HepG2 (cell line): Measurements from ENCODE around the gene PRDX2. TPM values are rescaled to one million over a fixed set of nuclear protein-coding genes. Genes with fewer than 3 reads are reported as not detected.

ENCODE experiments used
- AGO2 ChIP-seq: fragments of 200-400 bp; formaldehyde crosslinking; optimal IDR thresholded peaks from 2 replicates; pipeline ENCODE3; 2017; ENCODE audit warnings: mild to moderate bottlenecking, low read depth, low read length, moderate library complexity
- CC2D1A ChIP-seq: sonication (generic); formaldehyde crosslinking; IDR thresholded peaks from 2 replicates; pipeline ENCODE4 v1.8.1; 2023; ENCODE audit warnings: mild to moderate bottlenecking, missing genetic modification reagents
- CENPBD1 ChIP-seq: sonication (generic); formaldehyde crosslinking; IDR thresholded peaks from 2 replicates; pipeline ENCODE4 v1.8.0; 2022; ENCODE audit warnings: missing genetic modification reagents, low read depth, mild to moderate bottlenecking, borderline replicate concordance
- DPF2 ChIP-seq: sonication (generic); formaldehyde crosslinking; IDR thresholded peaks from 2 replicates; pipeline ENCODE4 v1.4.0; 2020; ENCODE audit warnings: mild to moderate bottlenecking, low read depth, missing genetic modification reagents, borderline replicate concordance
- EEA1 ChIP-seq: sonication (generic); formaldehyde crosslinking; IDR thresholded peaks from 2 replicates; pipeline ENCODE4 v1.5.1; 2020; ENCODE audit warnings: mild to moderate bottlenecking, missing genetic modification reagents, borderline replicate concordance
- FOXK1 ChIP-seq: sonication (generic); formaldehyde crosslinking; IDR thresholded peaks from 2 replicates; pipeline ENCODE4 v1.4.0; 2020; ENCODE audit warnings: low read depth, missing genetic modification reagents, borderline replicate concordance
- HMG20A ChIP-seq: IDR thresholded peaks from 2 replicates; pipeline ENCODE4 v1.6.1; 2016; ENCODE audit warnings: borderline replicate concordance
- JDP2 ChIP-seq: sonication (generic); formaldehyde crosslinking; IDR thresholded peaks from 2 replicates; pipeline ENCODE4 v1.8.1; 2022; ENCODE audit warnings: missing genetic modification reagents, borderline replicate concordance
- KAT7 ChIP-seq: IDR thresholded peaks from 2 replicates; pipeline ENCODE4 v1.6.1; 2018; ENCODE audit warnings: borderline replicate concordance, missing compliant biosample characterization
- KLF12 ChIP-seq: sonication (generic); formaldehyde crosslinking; IDR thresholded peaks from 2 replicates; pipeline ENCODE4 v1.4.0; 2020; ENCODE audit warnings: missing genetic modification reagents, borderline replicate concordance
- LBX2 ChIP-seq: sonication (generic); formaldehyde crosslinking; IDR thresholded peaks from 2 replicates; pipeline ENCODE4 v1.5.0; 2020; ENCODE audit warnings: missing genetic modification reagents, mild to moderate bottlenecking, borderline replicate concordance
- MAX ChIP-seq: IDR thresholded peaks from 2 replicates; pipeline ENCODE4 v1.6.1; 2012; ENCODE audit warnings: inconsistent platforms
- MIER2 ChIP-seq: IDR thresholded peaks from 2 replicates; pipeline ENCODE4 v1.6.1; 2016; ENCODE audit warnings: missing biosample characterization, missing genetic modification reagents
- MLLT10 ChIP-seq: sonication (generic); formaldehyde crosslinking; IDR thresholded peaks from 2 replicates; pipeline ENCODE4 v1.4.0; 2020; ENCODE audit warnings: missing genetic modification reagents
- NR1H2 ChIP-seq: sonication (generic); formaldehyde crosslinking; IDR thresholded peaks from 2 replicates; pipeline ENCODE4 v1.8.1; 2022; ENCODE audit warnings: low read depth, missing genetic modification reagents, borderline replicate concordance
- PLRG1 ChIP-seq: fragments of 450-650 bp; conservative IDR thresholded peaks from 2 replicates; pipeline ENCODE4 v1.6.1; 2016
- POLR2A ChIP-seq, 2 experiments: IDR thresholded peaks; 2 replicates each; pipeline ENCODE4 v1.6.1; 2011; ENCODE audit warnings: low read depth in 2 of 2, low read length in 2 of 2, mild to moderate bottlenecking in 1 of 2, moderate library complexity in 1 of 2; ENCODE audit not compliant: insufficient read depth in 1 of 2
- RBFOX2 ChIP-seq: fragments of 200-400 bp; formaldehyde crosslinking; IDR thresholded peaks from 2 replicates; pipeline ENCODE4 v1.6.1; 2017; ENCODE audit warnings: low read depth, mild to moderate bottlenecking, low read length
- RFX1 ChIP-seq: fragments of 450-650 bp; IDR thresholded peaks from 2 replicates; pipeline ENCODE4 v1.6.1; 2017
- TEAD3 ChIP-seq: optimal IDR thresholded peaks from 2 replicates; pipeline ENCODE3; 2016; ENCODE audit warnings: borderline replicate concordance
- TFE3 ChIP-seq: IDR thresholded peaks from 2 replicates; pipeline ENCODE4 v1.6.1; 2016
- THYN1 ChIP-seq: sonication (generic); formaldehyde crosslinking; IDR thresholded peaks from 2 replicates; pipeline ENCODE4 v1.8.1; 2023; ENCODE audit warnings: low read depth, mild to moderate bottlenecking, moderate library complexity, missing genetic modification reagents, borderline replicate concordance
- ZBTB8A ChIP-seq: sonication (generic); formaldehyde crosslinking; IDR thresholded peaks from 2 replicates; pipeline ENCODE4 v1.4.0; 2020; ENCODE audit warnings: mild to moderate bottlenecking, low read depth, missing genetic modification reagents, borderline replicate concordance
- ZFP90 ChIP-seq: sonication (generic); formaldehyde crosslinking; IDR thresholded peaks from 2 replicates; pipeline ENCODE4 v1.8.0; 2022; ENCODE audit warnings: missing genetic modification reagents, mild to moderate bottlenecking, inconsistent platforms, borderline replicate concordance
- ZMAT3 ChIP-seq: sonication (generic); formaldehyde crosslinking; conservative IDR thresholded peaks from 2 replicates; pipeline ENCODE4 v1.7.0; 2021; ENCODE audit warnings: missing genetic modification reagents
- ZMYM4 ChIP-seq: sonication (generic); formaldehyde crosslinking; IDR thresholded peaks from 2 replicates; pipeline ENCODE4 v1.8.1; 2023; ENCODE audit warnings: mild to moderate bottlenecking, missing genetic modification reagents
- ZNF205 ChIP-seq: IDR thresholded peaks from 2 replicates; pipeline ENCODE4 v1.6.1; 2018; ENCODE audit warnings: missing biosample characterization, missing genetic modification reagents
- ZNF264 ChIP-seq: sonication (generic); formaldehyde crosslinking; IDR thresholded peaks from 2 replicates; pipeline ENCODE4 v1.4.0; 2020; ENCODE audit warnings: missing genetic modification reagents
- ZNF761 ChIP-seq: sonication (generic); formaldehyde crosslinking; conservative IDR thresholded peaks from 2 replicates; pipeline ENCODE4 v1.4.0; 2020; ENCODE audit warnings: mild to moderate bottlenecking, missing genetic modification reagents
- ZNF766 ChIP-seq: sonication (generic); formaldehyde crosslinking; IDR thresholded peaks from 2 replicates; pipeline ENCODE4 v1.5.0; 2020; ENCODE audit warnings: missing genetic modification reagents, borderline replicate concordance
- ZNF841 ChIP-seq: sonication (generic); formaldehyde crosslinking; IDR thresholded peaks from 2 replicates; pipeline ENCODE4 v1.8.1; 2023; ENCODE audit warnings: missing genetic modification reagents, borderline replicate concordance
- polyA plus RNA-seq, 8 experiments: library from polyadenylated mRNA; depleted of rRNA in 3 of 8; stranded (reverse) in 7 of 8; unstranded in 1 of 8; fragments of >200 nt; fragmentation: Illumina TruSeq in 4 of 8; extraction: Trizol in 4 of 8; gene quantifications; 2 replicates each; pipeline versions ENCODE4 v1.2.1 to v1.2.3, GENCODE V29; 2011 to 2016; ENCODE audit warnings: low read depth in 4 of 8, missing spikeins in 1 of 8, mixed read lengths in 1 of 8; ENCODE audit not compliant: insufficient read depth in 1 of 8
- total RNA-seq, 5 experiments: library from RNA; depleted of rRNA; stranded (reverse); fragments of >200 nt; fragmentation: Illumina TruSeq; extraction: Trizol; gene quantifications; 2 replicates each; pipeline ENCODE4 v1.2.3, GENCODE V29; 2016; ENCODE audit warnings: low read depth in 1 of 5

Gene PRDX2
- total and polyA plus RNA-seq, 2 of the 13 experiments (the other 11 are each of a cell fraction or from before 2014, with no cell fraction given): 218 to 381 TPM

- TF ChIP-seq CC2D1A (CRISPR knock-in tag): no peak
- TF ChIP-seq MIER2: no peak
- peak; percentile 16; the same call in 1 of the 2 replicates for TF ChIP-seq MAX
- no peak; the same call in 1 of the 2 replicates for TF ChIP-seq ZNF264 (CRISPR knock-in tag)
- no peak for TF ChIP-seq ZNF841 (CRISPR knock-in tag)
- no peak for TF ChIP-seq KAT7 (CRISPR knock-in tag)
- TF ChIP-seq THYN1 (CRISPR knock-in tag): no peak
- no peak for TF ChIP-seq MLLT10
- no peak; the same call in 1 of the 2 replicates for TF ChIP-seq ZBTB8A (CRISPR knock-in tag)
- peak; percentile 15; the same call in 1 of the 2 replicates for TF ChIP-seq KLF12 (CRISPR knock-in tag)
- TF ChIP-seq JDP2 (CRISPR knock-in tag): no peak; the same call in 1 of the 2 replicates
- peak; percentile 48; the same call in 1 of the 2 replicates for TF ChIP-seq EEA1 (CRISPR knock-in tag)
- TF ChIP-seq FOXK1 (CRISPR knock-in tag): peak; percentile 99
- TF ChIP-seq POLR2A (IDR thresholded peaks at IDR 0.05; ENCODE audit: insufficient read depth in 1 of 2, low read depth in 2 of 2, low read length in 2 of 2): peak; percentile 100
- TF ChIP-seq TFE3 (CRISPR knock-in tag): peak; percentile 78; the same call in 1 of the 2 replicates
- TF ChIP-seq TEAD3 (CRISPR knock-in tag): peak; percentile 12
- peak; percentile 100 for TF ChIP-seq RBFOX2
- TF ChIP-seq LBX2 (CRISPR knock-in tag): peak; percentile 78; the same call in 1 of the 2 replicates
- TF ChIP-seq PLRG1: no peak
- TF ChIP-seq ZNF205: peak; percentile 79
- no peak for TF ChIP-seq ZFP90 (CRISPR knock-in tag)
- no peak for TF ChIP-seq DPF2 (CRISPR knock-in tag)
- TF ChIP-seq ZNF761 (CRISPR knock-in tag): no peak
- peak; percentile 80 for TF ChIP-seq AGO2
- peak; percentile 89 for TF ChIP-seq ZMAT3 (CRISPR knock-in tag)
- peak; percentile 91 for TF ChIP-seq ZMYM4 (CRISPR knock-in tag)
- no peak for TF ChIP-seq CENPBD1 (CRISPR knock-in tag)
- no peak for TF ChIP-seq RFX1
- no peak for TF ChIP-seq NR1H2 (CRISPR knock-in tag)
- peak; percentile 68; the same call in 1 of the 2 replicates for TF ChIP-seq ZNF766
- peak; percentile 54; the same call in 1 of the 2 replicates for TF ChIP-seq HMG20A
These were observed 10.1 kb downstream of the PRDX2 start, which contains the start of gene JUNB (continued) for GRCh38 chr19:12791345-12792050.
